NCI-H146 treated with DMSO at 0.1 percent for 48 hours (cell line): Measurements from ENCODE around the gene INPP5D.
"Not testable (repeated sequence)": the region's sequence is repeated elsewhere in the genome, so short reads cannot be mapped to it uniquely, and the experiment has no call there.

ENCODE experiments used
- DNase-seq: peaks from one replicate; lab custom pipeline; 2025; ENCODE audit not compliant: unreplicated experiment; lab: John Stamatoyannopoulos, UW

Gene INPP5D

DNA sequence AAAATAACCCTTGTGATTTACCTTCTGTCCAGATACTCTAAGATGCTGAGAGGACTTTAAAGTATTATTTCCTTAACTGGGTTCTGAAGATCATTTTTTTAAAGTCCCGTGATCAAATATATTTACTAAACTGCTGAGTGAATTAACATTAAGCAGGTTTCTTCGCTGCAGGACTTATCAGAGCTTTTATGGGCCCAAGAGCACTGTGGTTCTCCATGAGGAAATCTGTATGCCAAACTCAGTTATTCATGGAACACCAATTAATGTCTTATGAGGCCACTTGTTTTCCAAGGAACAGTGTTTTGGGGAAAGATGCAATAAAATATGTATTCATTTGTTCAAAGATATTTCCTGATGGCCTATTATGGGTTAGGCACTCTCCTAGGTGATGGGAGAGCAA lies 111.2 kb downstream of the INPP5D start:
- no peak for DNase-seq

DNA sequence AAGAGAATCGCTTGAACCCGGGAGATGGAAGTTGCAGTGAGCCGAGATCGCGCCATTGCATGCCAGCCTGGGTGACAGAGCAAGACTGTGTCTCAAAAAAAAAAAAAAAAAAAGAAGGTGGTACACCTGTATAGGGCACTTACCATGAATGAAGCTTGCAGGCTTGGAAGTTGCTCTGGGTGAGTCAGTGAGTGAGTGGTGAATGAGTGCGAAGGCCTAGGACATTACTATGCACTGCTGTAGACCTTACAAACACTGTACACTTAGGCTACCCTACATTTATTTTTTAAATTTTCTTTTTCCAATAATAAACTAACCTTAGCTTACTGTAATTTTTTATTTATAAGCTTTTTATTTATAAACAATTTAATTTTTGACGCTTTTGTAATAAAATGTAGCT lies 113.0 kb downstream of the INPP5D start:
- DNase-seq: no peak

DNA sequence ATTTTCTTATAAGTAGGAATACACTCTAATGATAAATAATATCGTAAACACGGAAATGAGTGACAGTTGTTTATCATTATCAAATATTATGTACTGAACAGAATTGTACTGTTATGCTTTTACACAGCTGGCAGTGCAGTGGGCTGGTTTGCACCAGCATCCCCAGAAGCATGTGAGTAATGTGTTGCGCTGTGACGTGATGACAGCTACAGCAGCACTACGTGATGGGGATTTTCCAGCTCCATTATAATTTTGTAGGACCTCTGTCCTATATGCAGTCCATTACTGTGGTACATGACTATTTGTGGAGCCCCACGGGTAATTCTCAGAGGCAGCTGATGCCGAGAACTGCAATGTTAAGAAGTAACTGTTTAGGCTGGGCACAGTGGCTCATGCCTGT lies 114.0 kb downstream of the INPP5D start:
- no peak for DNase-seq

DNA sequence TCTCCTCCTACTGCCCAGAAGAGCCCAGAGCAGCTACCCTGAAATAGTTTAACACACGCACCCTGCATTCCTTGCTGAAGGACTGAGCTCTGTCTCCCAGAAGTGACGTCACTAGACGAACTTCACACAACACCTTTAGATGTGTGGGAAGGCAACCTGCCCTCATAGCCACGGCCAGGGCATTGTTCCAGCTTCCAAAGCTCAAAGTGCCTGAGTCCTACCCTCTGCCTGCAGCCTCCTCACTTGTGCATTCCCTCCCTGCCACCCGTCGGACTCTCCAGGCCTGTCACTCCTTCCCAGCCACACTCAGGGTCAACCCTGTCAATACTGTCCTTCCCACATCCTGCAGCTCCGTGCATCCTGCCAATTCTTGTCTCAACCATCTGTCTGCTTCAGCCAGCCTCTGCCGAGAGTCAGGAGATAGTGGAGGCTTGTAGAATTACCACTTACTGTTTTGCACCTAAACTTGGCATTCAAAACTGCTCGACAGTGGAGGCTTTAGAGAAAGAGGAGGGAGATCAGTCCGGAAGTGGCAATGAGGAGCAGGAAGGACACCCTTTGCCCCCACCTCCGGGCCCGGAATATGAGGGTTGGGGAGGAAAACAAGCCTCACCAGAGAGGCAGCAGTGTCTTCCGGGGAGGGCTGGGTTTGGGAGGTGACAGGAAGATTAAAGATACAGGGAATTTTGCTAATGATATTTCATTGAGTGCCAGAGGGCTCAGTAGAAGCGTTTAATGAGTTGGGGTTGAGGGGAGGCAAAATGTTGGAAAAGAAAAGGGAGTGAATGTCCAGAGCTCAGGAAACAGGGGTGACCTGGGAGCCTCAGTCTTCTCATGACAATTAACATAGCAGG lies 119.1 kb downstream of the INPP5D start:
- DNase-seq: no peak

DNA sequence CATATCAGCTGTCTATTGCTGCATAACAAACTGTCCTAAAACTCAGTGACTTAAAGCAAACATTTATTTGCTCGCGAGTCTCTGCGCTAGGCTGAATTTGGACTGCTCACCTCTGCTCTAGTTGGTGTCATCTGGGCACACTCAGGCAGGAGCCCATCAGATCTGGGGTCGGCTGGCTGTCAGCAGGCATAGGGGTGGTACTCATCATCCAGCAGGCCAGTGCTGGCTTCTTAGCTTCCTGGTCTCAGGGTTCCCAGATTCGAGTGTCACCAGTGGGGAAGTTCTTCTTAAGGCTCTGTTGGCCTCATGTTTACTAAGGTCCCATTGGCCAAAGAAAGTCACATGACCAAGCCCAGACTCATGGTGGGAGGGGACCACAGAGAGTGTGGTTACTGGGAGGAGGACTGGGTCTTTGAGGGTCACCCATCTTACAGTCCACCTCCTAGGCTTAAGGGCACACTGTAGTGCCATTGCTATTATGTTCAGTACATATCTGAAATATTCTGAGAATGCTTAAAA lies 119.8 kb downstream of the INPP5D start:
- DNase-seq: no peak

DNA sequence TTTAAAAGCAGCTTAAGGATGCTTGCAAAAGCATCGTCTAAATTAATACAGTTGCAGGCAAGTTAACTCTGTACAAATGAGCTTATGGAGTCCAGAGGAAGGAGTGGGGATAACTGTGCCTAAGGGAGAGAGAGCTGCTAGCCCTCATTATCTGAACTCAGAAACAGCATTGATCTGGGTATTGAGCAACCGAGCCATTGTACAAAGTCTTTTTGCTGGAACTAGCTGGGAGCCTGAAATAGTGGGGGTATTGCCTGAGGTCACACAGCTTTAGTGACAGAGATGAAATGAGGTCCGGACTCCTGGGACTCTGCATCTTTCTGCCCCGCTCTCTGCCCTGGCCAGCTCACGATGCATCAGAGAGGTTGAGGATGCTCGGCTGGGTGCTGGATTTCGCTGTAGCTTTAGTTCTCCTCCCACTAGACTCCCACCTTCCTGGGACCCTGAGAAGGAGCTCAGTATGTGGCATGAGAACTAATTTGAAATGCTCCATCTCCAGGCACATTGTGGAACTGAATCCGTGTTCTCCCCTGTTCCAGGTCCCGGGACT lies 123.8 kb downstream of the INPP5D start:
- no peak for DNase-seq

DNA sequence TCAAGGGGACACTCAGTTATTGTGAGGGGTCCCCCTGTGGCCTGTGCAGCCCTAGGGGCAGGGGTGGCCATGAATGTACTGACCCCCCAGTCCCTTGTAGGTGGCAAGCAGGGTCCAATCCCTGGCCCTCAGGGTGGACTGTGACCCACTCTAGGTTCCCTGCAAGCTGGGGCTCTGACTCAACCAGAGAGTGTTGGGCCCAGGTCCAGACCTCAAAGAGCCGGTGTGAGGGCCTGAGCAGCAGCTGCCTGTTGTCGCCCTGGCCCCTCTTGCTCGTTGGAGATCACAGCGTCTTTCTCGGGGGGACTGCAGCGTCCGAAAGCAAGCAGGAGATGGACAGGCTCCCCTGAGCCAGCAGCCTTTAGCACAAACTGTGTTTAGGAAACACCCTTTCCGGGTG lies 124.5 kb downstream of the INPP5D start:
- DNase-seq: no peak

DNA sequence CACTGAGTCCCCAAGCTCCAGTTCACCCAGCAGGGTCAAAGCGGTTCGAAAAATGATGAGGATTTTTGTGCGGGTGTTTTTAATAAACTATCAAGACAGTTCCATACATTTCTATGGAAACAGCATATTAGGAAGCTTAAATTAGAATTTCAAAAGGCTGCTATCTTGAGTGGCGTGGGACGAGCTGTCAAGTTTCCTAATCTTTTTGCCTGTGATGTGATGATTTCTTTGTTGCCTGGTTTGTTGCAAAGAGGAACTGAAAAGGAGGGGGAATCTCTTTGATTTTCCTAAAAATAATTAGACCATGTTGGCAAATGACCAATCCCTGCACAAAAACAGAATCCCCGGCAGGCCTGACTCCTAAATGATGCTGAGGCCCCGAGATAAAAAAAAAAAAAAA lies 125.2 kb downstream of the INPP5D start:
- DNase-seq: no peak

DNA sequence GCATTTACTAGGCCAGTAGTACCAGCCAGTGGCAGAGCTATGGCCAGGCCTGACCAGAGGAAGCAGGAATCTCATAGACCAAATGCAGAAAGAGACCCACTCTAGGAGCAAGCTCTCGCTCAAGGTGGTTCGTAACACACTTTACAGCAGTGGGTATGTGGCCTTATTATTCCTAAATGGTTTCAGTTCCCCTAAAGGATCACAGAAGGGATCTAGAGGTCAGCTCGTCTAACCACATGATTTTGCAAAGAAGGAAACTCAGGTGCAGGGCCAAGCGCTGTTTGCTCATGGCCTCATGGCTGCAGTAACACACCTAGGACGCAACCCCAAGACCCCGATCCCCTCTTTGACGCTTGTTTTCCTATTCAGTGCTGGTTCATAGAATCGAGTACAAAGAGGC lies 125.8 kb downstream of the INPP5D start:
- no peak for DNase-seq

DNA sequence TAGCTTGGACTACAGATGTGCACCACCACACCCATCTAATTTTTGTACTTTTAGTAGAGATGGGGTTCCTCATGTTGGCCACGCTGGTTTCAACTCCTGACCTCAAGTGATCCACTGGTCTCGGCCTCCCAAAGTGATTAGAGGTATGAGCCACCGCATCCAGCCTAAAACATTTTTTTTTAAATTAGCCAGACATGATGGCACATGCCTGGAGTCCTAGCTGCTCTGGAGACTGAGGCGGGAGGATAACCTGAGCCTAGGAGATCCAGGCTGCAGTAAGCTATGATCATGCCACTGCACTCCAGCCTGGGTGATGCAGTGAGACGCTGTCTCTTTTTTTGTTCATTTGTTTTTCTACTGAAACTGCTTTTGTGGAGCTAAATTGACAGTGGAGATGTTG lies 126.7 kb downstream of the INPP5D start:
- no peak for DNase-seq

DNA sequence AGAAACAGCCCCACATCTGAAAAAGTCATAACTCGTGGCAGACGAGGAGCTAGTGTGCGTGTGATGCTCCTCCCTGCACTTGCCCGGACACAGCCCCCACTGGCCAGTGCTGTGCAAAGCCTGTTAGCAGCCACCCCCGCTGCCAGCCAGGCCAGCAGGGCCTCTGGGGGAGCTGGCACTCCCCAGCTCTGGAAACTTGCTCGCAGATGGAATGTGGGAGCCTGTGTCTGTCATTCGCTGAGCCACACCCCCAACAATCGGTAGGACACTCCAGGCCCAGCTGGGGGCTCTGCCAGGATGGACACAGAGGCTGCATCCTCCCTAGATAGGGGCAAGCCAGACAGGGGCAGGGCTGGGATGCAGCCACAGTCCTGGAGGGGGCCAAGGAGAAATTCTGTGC lies 128.9 kb downstream of the INPP5D start:
- no peak for DNase-seq

DNA sequence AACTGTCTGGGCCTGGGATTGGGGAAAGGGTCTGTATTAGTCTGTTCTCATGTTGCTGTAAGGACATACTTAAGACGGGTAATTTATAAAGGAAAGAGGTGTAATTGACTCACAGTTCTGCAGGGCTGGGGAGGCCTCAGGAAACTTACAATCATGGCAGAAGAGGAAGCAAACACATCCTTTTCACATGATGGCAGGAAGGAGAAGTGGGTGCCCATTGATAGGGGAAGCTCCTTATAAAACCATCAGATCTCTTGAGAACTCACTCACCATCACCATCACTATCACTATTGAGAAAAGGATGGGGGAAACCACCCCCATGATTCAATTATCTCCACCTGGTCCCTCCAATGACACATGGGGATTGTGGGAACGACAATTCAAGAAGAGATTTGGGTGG lies 130.9 kb downstream of the INPP5D start:
- DNase-seq: not testable (repeated sequence)

DNA sequence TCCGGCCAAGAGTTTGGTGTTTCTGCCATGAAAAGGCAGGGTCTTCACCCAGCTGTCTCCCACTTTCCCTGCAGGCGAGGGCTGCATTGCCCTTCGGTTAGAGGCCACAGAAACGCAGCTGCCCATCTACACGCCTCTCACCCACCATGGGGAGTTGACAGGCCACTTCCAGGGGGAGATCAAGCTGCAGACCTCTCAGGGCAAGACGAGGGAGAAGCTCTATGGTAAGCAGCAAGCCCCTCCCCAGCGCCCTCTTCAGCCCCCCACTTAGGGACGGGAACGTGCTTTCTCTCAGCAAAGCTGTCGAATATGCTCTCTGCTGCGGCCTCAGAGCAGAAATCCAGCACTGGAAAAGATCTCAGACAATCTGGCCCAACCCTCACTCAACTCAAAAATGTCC lies 133.6 kb downstream of the INPP5D start:
- DNase-seq: no peak

DNA sequence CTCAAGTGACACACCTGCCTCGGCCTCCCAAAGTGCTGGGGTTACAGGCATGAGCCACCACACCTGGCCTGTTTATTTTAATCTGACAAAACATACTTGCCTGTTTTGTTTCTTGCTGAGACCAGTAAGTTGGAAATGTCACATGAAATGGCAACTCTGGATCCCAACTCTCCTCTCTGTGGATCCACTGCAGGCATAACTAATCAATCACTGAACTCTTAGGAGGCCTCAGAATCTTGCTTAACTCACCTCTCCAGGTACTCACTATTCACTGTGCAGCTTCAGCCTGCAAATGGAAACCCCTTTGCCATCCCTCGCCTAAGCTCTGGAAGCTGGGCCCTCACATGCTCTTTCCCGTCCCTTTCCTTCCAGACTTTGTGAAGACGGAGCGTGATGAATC lies 134.9 kb downstream of the INPP5D start:
- no peak for DNase-seq

DNA sequence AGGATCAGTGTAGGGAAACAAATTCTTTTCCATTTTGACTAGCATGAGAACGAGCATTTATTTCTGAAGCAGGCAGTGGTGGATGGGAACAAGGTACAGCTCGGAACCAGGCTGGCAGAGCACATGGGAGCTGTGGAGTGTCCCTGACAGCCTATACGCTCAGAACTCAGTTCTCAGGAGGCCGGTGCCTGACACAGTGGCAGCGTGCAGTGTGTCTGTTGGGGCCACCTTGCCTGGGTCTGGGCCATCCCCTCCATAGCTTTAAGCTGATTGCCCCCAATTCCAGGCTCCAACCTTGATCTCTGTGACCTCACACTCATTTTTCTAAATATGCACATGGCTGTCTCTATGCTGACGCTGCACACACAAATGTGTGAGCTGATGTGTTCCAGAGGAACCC lies 136.9 kb downstream of the INPP5D start:
- no peak for DNase-seq

DNA sequence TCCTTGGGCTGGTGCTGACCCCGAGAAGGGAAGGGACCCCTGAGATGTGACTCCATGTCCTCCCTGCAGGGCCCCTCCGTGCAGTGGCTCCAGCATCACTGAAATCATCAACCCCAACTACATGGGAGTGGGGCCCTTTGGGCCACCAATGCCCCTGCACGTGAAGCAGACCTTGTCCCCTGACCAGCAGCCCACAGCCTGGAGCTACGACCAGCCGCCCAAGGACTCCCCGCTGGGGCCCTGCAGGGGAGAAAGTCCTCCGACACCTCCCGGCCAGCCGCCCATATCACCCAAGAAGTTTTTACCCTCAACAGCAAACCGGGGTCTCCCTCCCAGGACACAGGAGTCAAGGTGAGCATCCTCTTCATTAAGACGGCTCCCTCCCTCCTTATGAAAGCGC lies 137.9 kb downstream of the INPP5D start:
- no peak for DNase-seq

DNA sequence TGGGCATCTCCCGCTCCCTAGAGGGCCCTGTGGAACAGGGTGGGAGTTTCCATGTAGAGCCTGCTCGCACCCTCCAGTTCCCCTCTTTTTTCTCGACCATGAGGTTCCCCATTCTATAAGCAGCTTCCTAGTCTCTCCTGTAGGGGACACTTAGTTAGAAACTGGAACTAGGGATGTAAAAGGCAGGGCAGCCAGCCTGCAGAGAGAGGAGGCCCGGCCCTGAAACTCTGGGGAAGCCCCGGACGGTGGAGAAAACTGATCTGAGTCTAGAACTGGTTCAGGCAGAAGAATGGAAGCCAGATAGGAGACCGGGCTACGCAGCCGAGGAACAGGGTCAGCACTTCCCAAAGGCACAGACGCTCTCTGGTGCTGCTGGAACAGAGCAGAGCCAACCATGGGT lies 139.7 kb downstream of the INPP5D start:
- DNase-seq: no peak

DNA sequence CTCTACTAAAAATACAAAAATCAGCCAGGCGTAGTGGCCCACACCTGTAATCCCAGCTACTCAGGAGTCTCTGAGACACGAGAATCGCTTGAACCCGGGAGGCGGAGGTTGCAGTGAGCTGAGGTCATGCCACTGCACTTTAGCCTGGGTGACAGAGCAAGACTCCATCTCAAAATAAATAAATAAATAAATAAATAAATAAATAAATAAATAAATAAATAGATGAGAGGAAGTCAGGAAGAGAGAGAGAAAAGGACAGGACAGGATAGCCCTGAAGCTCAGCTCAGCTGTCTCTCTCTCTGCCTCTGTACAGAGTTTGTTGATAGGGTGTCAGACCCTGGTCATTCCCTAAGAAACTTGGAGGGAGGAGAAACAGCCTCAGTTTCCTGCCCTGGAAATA lies 140.6 kb downstream of the INPP5D start:
- not testable (repeated sequence) for DNase-seq

DNA sequence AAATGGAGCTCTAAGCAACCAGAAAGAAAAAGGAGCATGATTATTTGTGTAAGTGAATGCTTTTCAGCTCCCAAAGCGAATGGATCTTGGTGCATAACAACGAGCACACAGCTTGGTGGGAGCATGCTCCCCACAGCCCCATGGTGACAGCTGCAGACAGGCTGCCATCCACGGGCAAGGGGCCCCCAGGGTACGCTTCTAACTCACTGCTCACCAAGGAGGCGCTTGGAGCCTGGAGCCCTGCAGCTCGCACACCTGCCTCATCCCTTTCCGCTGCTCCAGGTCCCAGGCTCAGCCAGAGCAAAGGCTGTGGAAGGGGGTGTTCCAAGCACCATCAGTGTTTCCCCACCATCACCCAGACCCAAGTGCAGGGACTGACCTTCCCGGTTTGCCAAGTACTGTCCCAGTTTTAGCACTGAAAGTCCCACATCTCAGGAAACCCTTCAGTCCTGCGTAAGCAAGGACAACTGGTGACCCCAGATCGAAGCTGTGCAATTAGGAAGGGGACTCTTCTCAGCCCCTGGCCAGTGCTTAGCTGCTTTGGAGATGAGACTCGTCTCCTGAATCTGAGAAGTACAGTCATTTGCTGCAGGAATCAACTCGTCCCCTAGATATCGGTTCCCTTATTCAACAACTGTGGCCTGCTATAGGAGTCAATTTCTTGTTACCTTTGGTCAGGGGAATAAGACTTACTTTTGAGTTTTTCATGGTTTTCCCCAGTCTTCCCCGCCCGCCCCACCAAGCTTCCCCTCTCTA lies 141.3 kb downstream of the INPP5D start:
- DNase-seq: no peak

DNA sequence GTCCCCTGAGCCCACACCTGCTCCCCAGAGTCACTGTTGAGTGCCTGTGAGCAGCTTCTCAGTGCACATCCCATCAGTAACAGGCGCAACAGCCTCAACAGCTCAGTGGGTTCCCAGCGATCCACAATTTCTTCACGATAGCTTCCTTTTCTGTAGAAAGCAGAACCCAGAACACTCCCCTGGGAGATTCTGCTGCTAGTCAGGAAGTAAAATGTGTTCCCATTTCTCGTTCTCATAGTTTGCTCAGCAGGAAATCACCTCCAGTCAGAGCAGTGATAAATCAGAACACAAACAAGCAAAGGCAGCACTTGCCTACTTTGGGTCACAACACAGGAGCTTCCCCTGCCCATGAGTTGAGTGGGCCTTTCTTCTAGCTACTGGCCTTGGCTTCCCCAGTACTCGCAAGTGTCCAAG lies 142.4 kb downstream of the INPP5D start:
- DNase-seq: no peak

DNA sequence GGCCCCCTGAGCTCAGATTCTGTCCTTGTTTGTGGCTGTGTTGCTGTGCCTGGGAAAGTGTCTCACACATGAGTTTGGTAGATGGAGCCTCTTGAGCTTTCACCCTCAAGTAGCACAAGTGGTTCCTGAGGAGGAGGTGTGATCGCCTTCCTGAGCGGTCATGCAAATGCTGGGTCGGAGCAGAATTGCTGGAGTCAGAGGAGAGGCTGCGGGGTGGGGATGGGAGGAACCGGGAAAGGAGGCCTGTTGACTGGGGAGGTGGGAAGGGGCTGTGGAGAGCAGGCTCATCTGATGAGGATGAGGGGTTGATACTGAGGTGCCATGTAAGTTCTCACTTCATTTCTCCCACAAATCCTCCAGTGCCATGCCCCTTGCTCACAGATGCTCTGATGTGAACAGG lies 142.9 kb downstream of the INPP5D start:
- DNase-seq: no peak
